ENCODE results near the gene PRDM11.
"Not testable (repeated sequence)": the region's sequence is repeated elsewhere in the genome, so short reads cannot be mapped to it uniquely, and the experiment has no call there.

Gene PRDM11

GRCh38 chr11:45239733-45240132 lies 93.3 kb downstream of the PRDM11 start:
- DNase-seq, result no peak

DNA sequence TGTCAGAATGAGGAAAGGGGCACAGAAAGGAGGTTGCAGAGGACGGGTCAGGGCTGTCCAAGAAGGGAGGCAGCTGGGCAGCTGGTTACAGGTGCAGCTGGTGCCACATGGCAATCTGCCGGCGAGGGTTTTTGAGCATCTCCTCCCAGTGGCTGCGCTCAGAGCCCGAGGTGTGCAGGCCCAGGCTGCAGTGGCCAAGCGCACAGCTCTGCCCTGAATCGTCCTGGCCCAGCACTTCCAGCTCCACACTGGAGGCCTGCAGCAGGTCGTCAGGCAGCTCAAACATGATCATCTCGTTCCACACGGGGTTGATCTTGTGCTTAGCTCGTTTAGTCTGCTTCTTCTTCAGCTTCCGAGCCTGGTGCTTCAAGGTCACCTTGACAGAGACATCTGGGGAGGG lies 97.5 kb downstream of the PRDM11 start:
- DNase-seq, result no peak

DNA sequence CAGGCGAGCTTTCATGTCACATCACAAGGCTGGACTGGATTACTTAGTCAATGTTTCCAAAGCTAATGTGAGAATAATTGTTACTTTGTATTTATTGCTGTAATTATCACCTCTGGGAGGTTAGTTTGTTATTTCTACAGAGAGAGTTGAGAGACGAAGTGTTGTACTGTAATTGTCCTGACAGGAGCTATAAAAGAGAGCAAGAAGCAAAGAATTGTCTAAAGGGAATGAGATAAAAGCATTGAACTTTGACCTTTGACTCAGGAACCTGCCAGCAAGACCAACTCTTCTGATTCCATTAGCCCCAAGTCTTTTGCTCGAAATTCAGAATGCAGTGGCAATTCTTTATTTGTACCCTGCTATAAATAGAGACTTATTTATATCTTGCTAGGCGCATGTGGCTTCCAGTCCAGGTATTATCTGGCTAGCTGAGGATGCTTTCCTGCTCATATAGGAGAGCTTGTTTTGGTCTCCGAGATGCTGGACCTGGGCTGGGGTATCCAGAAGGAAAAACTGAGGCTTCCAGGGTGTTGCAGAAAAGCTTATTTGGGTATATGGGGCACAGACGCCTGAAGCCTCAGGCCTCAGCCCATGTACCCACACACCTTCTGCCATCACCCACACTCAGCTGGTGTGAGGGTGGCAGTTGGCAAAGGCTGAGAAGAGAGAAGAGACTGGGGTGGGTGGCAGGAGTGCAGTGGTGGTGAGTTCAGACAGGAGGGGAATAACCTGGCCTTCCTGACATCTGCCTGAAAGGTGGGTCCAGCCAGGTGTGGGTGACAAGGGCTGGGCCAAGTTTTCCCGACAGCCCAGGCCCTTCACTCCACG lies 99.0 kb downstream of the PRDM11 start:
- DNase-seq, result no peak

DNA sequence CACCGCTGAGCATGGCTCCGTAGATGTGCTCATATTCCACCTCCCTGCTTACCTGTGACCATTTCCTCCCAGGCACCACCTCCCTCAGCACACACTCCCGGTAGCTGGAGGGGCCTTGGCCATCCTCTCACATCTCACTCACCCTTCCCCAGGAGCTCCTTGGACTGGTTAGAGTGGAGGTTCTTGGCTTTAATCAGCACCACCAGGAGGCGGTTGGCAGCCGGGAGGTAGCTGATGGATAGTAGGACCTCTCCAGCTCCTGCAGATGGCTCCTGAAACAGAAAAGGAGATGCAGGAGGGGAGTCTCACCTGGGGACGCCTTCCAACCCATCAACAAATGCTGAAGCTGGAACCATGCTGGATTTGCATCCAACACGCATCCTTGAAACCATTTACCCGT lies 99.8 kb downstream of the PRDM11 start:
- DNase-seq, result no peak

DNA sequence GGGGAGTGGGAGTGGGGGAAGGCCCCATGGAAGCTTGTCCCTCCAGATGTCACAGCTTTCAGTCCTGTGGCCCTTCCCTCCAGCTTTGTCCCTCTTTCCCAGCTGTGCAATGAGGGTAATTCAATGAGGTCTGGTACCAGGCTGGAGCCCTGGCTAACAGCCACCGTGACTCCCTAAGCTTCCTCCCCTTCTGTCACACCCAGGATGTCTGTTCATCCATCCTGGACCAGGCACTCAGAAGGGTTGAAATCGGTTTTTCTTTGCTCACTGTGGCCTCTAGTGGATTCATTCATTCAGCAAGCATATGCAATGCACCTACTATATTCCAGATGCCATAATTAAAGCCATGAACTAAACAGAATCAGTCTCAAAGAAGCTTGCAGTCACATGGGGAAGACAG lies 101.0 kb downstream of the PRDM11 start:
- DNase-seq, result peak; percentile 62

DNA sequence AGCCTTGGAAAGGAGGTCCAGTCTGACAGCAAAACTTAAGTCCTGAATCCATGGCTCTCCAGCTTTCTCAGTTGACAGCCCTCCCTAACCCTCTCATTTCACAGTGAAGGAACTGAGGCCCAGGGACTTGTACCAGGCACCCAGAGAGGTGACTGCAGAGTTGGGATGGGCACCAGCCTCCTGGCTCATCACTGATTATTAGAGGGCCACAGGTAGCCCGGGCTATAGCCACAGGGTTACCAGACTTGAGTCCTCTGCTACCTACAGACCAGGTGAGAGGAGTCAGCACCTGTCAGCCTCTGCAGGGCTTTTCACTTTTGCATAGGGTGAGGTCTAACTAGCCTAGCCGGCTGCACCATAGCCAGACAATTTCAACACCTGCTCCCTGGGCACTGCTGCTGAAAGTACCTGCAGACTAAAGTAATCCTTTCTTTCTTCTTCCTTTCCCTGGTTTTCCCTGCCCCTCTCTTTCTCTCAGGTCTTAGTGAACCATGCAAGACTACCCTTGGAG lies 102.1 kb downstream of the PRDM11 start:
- DNase-seq, result no peak

GRCh38 chr11:45249372-45249771 lies 102.9 kb downstream of the PRDM11 start:
- DNase-seq, result not testable (repeated sequence)

DNA sequence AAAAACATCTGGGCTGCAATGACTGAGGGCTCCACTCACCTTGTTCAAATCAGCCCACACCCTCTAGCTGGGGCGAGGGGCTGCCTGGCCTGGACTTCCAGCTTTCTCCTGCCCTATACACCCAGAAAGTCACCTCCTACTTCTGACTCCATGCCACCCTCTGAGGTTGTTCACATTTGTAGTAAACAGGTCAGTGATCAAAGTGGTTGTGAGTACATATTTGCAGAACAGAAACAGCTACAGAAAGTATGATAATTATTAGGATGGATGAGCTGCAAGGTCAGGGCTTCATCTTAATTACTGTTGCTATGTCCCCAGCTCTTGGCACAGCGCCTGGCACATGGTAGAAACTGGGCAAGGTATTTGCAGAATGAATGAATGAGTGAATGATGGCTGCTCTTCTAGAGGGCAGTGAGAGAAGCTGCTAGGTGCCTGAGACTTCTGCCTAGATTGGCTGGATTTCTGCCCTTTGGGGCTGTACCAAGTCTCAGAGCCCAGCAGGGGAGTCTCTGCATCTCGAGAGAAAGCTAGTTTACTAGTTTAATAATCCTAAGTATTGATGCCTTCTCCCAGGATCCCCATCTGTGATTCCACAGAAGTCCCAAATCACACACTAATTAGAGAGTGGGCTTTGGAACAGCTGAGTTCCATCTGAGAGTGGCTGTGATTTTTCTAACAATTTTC lies 103.7 kb downstream of the PRDM11 start:
- DNase-seq, result no peak

DNA sequence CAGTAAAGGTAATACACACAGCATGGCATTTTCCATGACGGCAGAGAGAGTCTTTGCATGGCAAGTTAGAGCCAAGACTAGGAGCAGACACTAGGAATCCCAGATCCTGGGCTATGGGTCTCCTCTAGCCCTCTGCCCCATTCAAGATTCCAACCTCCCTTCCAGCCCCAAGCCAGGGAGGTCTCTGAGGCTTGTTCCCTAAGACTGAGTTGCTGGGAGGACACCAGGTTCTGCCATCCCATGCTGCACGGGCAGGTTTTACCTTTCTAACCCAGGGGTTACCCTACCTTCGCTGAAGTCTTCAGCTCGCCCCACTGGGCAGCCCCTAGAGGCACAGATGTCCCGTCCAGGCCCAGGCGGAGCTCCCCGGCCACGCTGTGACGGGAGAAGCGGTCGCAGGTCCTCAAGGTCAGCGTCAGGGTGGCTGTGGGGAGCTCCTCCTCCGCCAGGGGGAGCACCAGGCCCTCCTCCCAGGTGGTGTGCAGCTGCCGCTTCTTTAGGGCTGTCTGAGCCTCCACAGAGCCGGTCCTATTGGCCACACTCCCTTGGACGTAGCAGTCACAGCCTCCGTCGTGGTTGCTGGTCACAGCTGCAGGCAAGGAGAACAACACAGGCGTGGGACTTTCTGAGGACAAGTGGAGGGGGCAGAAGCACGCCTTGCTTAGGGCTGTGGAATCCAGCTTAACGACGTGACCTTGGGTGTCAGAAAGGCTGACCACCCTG lies 105.9 kb downstream of the PRDM11 start:
- no peak for DNase-seq

- no peak for DNase-seq
Measured at GRCh38 chr11:45252877-45253276, 106.4 kb downstream of the PRDM11 start.

- DNase-seq, result peak; percentile 15
Measured at GRCh38 chr11:45253640-45254039, 107.2 kb downstream of the PRDM11 start.

- no peak for DNase-seq
Measured at GRCh38 chr11:45254070-45254469, 107.6 kb downstream of the PRDM11 start.

GRCh38 chr11:45258982-45259530 lies 112.6 kb downstream of the PRDM11 start:
- no peak for DNase-seq

DNA sequence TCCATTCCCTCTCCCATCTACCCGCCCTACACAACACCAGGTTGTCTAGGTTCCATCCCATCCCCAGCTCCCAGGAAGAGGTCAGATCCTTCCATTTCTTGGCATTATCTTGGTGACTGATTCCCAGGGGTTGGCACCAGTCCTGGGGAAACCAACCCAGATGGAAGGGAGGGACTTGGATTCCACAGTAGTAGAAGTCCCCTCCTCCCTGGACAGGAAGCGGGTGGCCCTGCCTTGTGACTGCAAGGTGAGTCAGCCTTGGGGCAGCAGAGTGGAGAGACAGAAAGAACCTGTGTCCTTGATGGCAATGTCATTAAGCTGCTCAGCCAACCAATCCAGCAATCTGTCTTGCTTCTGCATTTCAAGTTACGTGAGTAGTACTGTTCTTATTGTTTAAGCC lies 113.2 kb downstream of the PRDM11 start:
- no peak for DNase-seq

DNA sequence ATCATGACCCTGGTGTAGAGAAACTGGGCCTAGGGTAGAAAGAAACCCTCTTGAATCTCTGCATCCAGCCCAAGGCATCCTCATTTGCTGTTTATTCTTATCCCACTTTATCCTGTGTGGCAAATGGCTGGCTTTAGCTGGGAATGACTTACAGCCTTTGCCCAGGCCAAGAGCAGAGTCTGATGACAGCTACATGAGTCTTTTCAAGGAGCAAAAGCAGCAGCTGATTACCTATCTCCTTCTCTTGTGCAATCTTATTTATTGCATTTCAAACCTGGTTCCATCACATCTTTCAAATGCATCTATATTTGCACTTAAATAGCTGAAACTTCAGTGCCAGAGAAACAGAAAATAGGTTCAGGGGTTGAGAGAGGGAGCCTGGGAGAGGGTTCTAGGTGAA lies 113.6 kb downstream of the PRDM11 start:
- no peak for DNase-seq

GRCh38 chr11:45262900-45263299 lies 116.5 kb downstream of the PRDM11 start:
- peak; percentile 91 for DNase-seq

DNA sequence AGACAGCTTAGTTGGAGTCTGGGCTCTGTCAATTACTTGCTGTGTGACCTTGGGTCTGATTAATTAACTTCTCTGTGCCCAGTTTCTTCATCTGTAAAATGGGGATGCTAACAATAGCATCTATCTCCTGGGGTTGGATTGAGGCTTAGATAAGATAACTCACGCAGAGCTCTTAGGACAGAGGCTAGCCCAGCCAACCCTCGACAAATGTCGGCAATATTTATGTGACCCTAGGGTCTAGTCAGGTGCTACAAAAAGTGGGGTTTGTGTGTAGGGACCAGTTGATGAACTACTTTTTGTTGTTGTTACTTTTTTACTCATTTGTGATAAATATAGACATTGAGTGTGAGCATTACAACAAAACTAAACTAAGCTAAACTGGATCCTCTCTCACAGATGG lies 117.3 kb downstream of the PRDM11 start:
- no peak for DNase-seq

DNA sequence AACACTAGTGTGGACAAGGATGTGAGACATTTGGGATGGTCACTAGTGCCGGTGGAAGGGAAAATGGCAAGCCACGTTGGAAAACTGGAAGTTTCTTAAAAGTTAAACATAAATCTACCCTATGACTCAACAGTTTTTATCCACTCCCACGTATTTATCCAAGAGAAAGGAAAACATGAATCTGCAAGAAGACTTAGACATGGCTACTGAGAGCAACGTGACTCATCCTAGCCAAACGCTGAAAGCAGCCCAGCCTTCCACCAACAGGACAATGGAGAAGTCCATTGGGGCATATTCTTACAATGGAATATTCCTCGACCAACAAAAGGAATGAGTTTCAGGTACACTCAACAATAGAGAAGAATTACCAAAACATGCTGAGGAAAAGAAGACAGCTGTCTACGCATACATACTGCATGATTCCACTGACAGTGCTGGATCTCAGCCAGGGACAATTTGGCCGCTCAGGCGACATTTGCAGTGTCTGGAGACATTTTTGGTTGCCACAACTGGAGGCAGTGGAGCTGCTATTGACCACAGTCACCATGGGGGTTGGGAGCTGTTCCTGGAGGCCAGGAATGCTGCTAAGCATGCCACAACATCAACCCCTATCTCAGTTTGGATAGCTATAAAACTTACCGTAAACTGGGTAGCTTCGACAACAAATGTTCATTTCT lies 118.5 kb downstream of the PRDM11 start:
- DNase-seq, result peak; percentile 21

- no peak for DNase-seq
Measured at GRCh38 chr11:45265969-45266675, 119.7 kb downstream of the PRDM11 start.

GRCh38 chr11:45266676-45267020 lies 120.2 kb downstream of the PRDM11 start:
- no peak for DNase-seq

GRCh38 chr11:45267052-45267451 lies 120.6 kb downstream of the PRDM11 start:
- DNase-seq, result no peak

GRCh38 chr11:45267652-45268299 lies 121.3 kb downstream of the PRDM11 start:
- no peak for DNase-seq

All from NCI-H2171 treated with DMSO at 0.1 percent for 48 hours (cell line).